OCI-LY7 (cell line): ENCODE measurements around the gene MPZL2. TPM values are rescaled to one million over a fixed set of nuclear protein-coding genes. Genes with fewer than 3 reads are reported as not detected.

ENCODE experiments used
- BruUV-seq: library from RNA; stranded (reverse); fragments of 400-500 nt; replicated peaks from 2 replicates; lab custom pipeline; 2021; lab: Mats Ljungman, UMichigan
- CTCF ChIA-PET: fragments of 300-600 bp; sonication (Branson Sonifier 250); formaldehyde crosslinking; loops from one replicate; lab custom pipeline; 2022; ENCODE audit warnings: antibody characterized with exemption; ENCODE audit not compliant: unreplicated experiment; lab: Charles Lee
- POLR2A ChIA-PET: fragments of 300-600 bp; sonication (Branson Sonifier 250); formaldehyde crosslinking; loops from one replicate; lab custom pipeline; 2022; ENCODE audit warnings: antibody characterized with exemption; lab: Charles Lee
- DNase-seq: peaks from one replicate; pipeline ENCODE4 v3.0.0-alpha.2; 2015; ENCODE audit warnings: low spot score
- H2AFZ ChIP-seq: fragments of 200-600 bp; sonication (generic), shearing (Covaris generic); 2 replicates; pipeline ENCODE4 v1.6.1; 2014; ENCODE audit warnings: mild to moderate bottlenecking, antibody characterized with exemption, low read length, moderate library complexity
- H3K27ac ChIP-seq: fragments of 200-600 bp; sonication (generic); 2 replicates; pipeline ENCODE4 v1.5.1; 2014; ENCODE audit warnings: mixed run types, low read depth, mild to moderate bottlenecking, moderate library complexity, low read length, inconsistent platforms; ENCODE audit not compliant: poor library complexity, severe bottlenecking
- H3K36me3 ChIP-seq: fragments of 200-600 bp; sonication (generic); 2 replicates; pipeline ENCODE4 v1.6.1; 2014; ENCODE audit warnings: mild to moderate bottlenecking, antibody characterized with exemption, low read length, moderate library complexity, mixed read lengths; ENCODE audit not compliant: insufficient read depth
- H3K4me1 ChIP-seq: fragments of 200-600 bp; sonication (generic); 2 replicates; pipeline ENCODE4 v1.5.1; 2014; ENCODE audit warnings: mild to moderate bottlenecking, low read length; ENCODE audit not compliant: insufficient read depth, poor library complexity, severe bottlenecking
- H3K4me2 ChIP-seq: fragments of 200-600 bp; sonication (generic); 2 replicates; pipeline ENCODE4 v1.6.1; 2014; ENCODE audit warnings: mild to moderate bottlenecking, low read length
- H3K4me3 ChIP-seq: fragments of 200-600 bp; sonication (generic); 2 replicates; pipeline ENCODE4 v1.5.1; 2014; ENCODE audit warnings: mild to moderate bottlenecking, low read depth, low read length; ENCODE audit not compliant: poor library complexity, severe bottlenecking
- H3K79me2 ChIP-seq: fragments of 200-600 bp; sonication (generic); 2 replicates; pipeline ENCODE4 v1.6.1; 2016; ENCODE audit warnings: low read depth, mild to moderate bottlenecking, low read length, moderate library complexity, mixed read lengths; ENCODE audit not compliant: insufficient read depth
- H3K9me2 ChIP-seq: fragments of 200-600 bp; sonication (generic); 2 replicates; pipeline ENCODE4 v1.6.1; 2016; ENCODE audit warnings: mild to moderate bottlenecking, low read length, mixed read lengths; ENCODE audit not compliant: insufficient read depth
- H3K9me3 ChIP-seq: fragments of 200-600 bp; sonication (generic); 2 replicates; pipeline ENCODE4 v1.6.1; 2014; ENCODE audit warnings: mild to moderate bottlenecking, mixed run types, low read length, mixed read lengths
- H4K20me1 ChIP-seq: fragments of 200-600 bp; sonication (generic); 2 replicates; pipeline ENCODE4 v1.6.1; 2014; ENCODE audit warnings: mild to moderate bottlenecking, antibody characterized with exemption, low read length, moderate library complexity, mixed read lengths; ENCODE audit not compliant: insufficient read depth
- EZH2phosphoT487 ChIP-seq: fragments of 200-600 bp; sonication (generic); IDR thresholded peaks from 2 replicates; pipeline ENCODE4 v1.6.1; 2018; ENCODE audit warnings: low read depth, borderline replicate concordance, mild to moderate bottlenecking, mixed run types, antibody characterized with exemption, low read length, moderate library complexity, mixed read lengths
- intact Hi-C: fragments of 100-400 bp; cut with micrococcal nuclease; formaldehyde crosslinking; loops from one replicate; pipeline ENCODE4 v1.10.0; 2022; ENCODE audit not compliant: unreplicated experiment
- total RNA-seq, 2 experiments: library from RNA; depleted of rRNA in 1 of 2; stranded (reverse); fragments of >200 nt in 1 of 2; shearing (Covaris generic) in 1 of 2; gene quantifications; 2 replicates each; pipeline ENCODE4 v1.2.3, GENCODE V29; 2014 to 2022
- TF ChIP-seq, protein P1 (sequence below): fragments of 200-600 bp; sonication (generic); conservative IDR thresholded peaks from 2 replicates; pipeline ENCODE4 v1.5.1; 2014; ENCODE audit warnings: mild to moderate bottlenecking, antibody characterized with exemption, low read length, moderate library complexity, mixed read lengths

The MPZL2 gene
- total RNA-seq, 2 experiments from 2014 or later = not detected

DNA sequence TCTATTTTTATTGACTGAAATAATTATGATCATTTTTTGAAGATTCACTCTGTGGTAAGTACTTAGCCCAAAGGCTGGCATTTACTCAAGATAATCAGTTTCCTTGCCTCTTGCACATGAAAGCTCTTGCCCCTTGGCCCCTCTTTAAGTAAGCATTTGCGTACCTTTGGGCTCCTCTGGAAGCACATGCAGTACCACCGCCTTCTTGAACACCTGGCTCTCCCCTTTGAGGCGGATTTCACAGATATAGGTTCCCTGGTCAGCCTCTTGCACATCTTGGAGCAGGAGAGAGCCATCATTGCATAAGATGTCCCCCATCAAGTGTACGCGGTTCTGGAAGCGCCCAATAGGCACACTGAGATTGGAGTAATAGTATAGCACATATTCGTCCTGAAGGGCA, 53.8 kb downstream of the MPZL2 start:
- POLR2A ChIA-PET = no interaction called here
- no TSS peak for BruUV-seq
- H3K79me2 ChIP-seq = no peaks in the 10 kb centered on the region
- no peaks in the 10 kb centered on the region; the same call in 1 of the 2 replicates for H3K9me2 ChIP-seq
- no peaks in the 10 kb centered on the region for H3K9me3 ChIP-seq
- H4K20me1 ChIP-seq = no peaks in the 10 kb centered on the region
- no peak overlapping the region for H2AFZ ChIP-seq
- H3K4me2 ChIP-seq = no peak overlapping the region
- H3K36me3 ChIP-seq = no peaks in the 10 kb centered on the region
- TF ChIP-seq EZH2phosphoT487 = no peak
- TF ChIP-seq, protein P1, sequence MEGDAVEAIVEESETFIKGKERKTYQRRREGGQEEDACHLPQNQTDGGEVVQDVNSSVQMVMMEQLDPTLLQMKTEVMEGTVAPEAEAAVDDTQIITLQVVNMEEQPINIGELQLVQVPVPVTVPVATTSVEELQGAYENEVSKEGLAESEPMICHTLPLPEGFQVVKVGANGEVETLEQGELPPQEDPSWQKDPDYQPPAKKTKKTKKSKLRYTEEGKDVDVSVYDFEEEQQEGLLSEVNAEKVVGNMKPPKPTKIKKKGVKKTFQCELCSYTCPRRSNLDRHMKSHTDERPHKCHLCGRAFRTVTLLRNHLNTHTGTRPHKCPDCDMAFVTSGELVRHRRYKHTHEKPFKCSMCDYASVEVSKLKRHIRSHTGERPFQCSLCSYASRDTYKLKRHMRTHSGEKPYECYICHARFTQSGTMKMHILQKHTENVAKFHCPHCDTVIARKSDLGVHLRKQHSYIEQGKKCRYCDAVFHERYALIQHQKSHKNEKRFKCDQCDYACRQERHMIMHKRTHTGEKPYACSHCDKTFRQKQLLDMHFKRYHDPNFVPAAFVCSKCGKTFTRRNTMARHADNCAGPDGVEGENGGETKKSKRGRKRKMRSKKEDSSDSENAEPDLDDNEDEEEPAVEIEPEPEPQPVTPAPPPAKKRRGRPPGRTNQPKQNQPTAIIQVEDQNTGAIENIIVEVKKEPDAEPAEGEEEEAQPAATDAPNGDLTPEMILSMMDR = no peak
- H3K27ac ChIP-seq = no peak overlapping the region
- CTCF ChIA-PET = no interaction called here
- no peak overlapping the region for H3K4me3 ChIP-seq
- peaks cover 37% of the 10 kb centered on the region for H3K4me1 ChIP-seq
- intact Hi-C loops = no loop called here
- DNase-seq = no peak

DNA sequence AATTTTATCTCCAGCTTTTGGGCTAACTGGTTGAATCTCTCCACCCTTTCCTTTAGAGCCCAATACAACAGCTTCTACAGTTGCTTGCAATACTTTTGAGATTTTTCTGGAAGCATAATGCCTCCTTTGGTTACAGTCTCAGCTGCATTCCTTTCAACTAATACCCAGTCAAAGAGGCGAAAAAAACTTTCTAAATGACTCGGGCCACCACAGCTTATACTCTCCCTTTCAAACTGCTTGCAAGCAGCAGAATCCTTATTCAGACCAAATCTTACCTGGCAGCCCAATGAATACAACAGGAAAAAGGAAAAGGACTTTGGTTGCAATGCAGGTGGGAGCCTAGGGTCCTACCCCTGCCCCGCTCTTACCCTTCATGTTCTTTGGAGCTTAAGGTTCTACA, 55.1 kb downstream of the MPZL2 start:
- Histone ChIP-seq H3K27ac (no peak overlapping the region), H3K79me2 (no peaks in the 10 kb centered on the region), H3K36me3 (no peaks in the 10 kb centered on the region), H3K9me3 (no peaks in the 10 kb centered on the region), H2AFZ (no peak overlapping the region), H3K4me1 (peaks cover 24% of the 10 kb centered on the region), H4K20me1 (no peaks in the 10 kb centered on the region), H3K4me2 (no peak overlapping the region), H3K9me2 (no peaks in the 10 kb centered on the region; the same call in 1 of the 2 replicates), H3K4me3 (no peak overlapping the region)
- TF ChIP-seq EZH2phosphoT487 = no peak
- TF ChIP-seq, protein P1 = no peak
- no peak for DNase-seq
- intact Hi-C loops = no loop called here
- ChIA-PET CTCF (no interaction called here), POLR2A (interaction anchor here (0.5 to 2.8 kb wide), 3 partner anchors 10 to 112 kb away, joined by 3 to 11 read pairs (median 3); no protein-coding TSS in a partner anchor)
- no TSS peak for BruUV-seq

DNA sequence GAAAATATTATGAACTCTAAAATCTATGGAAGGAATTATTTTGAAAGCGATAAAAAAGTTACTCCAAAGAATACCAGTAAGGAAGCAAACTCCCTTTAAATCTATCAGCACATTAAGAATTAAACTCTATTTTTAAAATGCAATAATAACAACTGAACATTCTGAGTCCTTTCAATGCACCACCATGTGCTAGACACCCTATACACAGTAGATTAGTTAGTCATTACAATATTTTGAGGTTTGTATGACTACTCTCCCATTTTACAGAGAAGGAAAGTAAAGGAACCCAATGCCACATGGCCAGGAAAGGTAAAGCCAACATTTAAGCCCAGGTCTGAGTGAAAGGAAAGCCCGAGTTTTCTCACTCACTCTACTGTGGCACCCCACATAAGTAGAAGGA, 57.0 kb downstream of the MPZL2 start:
- Histone ChIP-seq H3K36me3 (no peaks in the 10 kb centered on the region), H3K4me1 (peaks cover 12% of the 10 kb centered on the region), H2AFZ (peak overlapping the region; percentile 93; the same call in 1 of the 2 replicates), H4K20me1 (no peaks in the 10 kb centered on the region), H3K27ac (no peak overlapping the region), H3K9me3 (no peaks in the 10 kb centered on the region), H3K4me2 (peak overlapping the region; percentile 49; the same call in 1 of the 2 replicates), H3K9me2 (no peaks in the 10 kb centered on the region; the same call in 1 of the 2 replicates), H3K4me3 (no peak overlapping the region), H3K79me2 (no peaks in the 10 kb centered on the region)
- no TSS peak for BruUV-seq
- intact Hi-C loops = no loop called here
- ChIA-PET POLR2A (interaction anchor here (2.8 kb wide), 1 partner anchor 8 kb away, joined by 11 read pairs; no protein-coding TSS in a partner anchor), CTCF (interaction anchor here (1.1 kb wide), 1 partner anchor 82 kb away, joined by 3 read pairs; no protein-coding TSS in a partner anchor)
- TF ChIP-seq EZH2phosphoT487 = no peak
- TF ChIP-seq, protein P1 = no peak
- DNase-seq = no peak
